OCI-LY1 (cell line): ENCODE measurements around the gene DLEC1.

Experiments used
- CTCF ChIP-seq: fragments of 200-600 bp; sonication (generic), shearing (Covaris generic); IDR thresholded peaks from 2 replicates; pipeline ENCODE4 v1.5.1; 2017; ENCODE audit warnings: mild to moderate bottlenecking, antibody characterized with exemption, low read length, moderate library complexity, mixed read lengths
- EZH2 ChIP-seq: fragments of 200-600 bp; sonication (generic), shearing (Covaris generic); IDR thresholded peaks from 2 replicates; pipeline ENCODE4 v1.8.0; 2017; ENCODE audit warnings: borderline replicate concordance, mixed run types, mild to moderate bottlenecking, antibody characterized with exemption, low read length, moderate library complexity, mixed read lengths

- TF ChIP-seq CTCF (no peak), EZH2 (no peak)
These were observed 86.5 kb downstream of the DLEC1 start for GRCh38 chr3:38125305-38126120.
